ENCODE results near the gene CYRIA. TPM values are rescaled to one million over a fixed set of nuclear protein-coding genes. Genes with fewer than 3 reads are reported as not detected.

The CYRIA gene
- total RNA-seq, 4 donors from 2014 or later = 4.4 to 29.6 (median 8.1) TPM

- peak overlapping the region; percentile 28 to 58 for H3K27ac ChIP-seq
- peak; percentile 51 to 69 for DNase-seq
Observed at GRCh38 chr2:16640867-16641266, 24.8 kb downstream of the CYRIA start.

GRCh38 chr2:16640001-16640700 lies 25.5 kb downstream of the CYRIA start:
- Histone ChIP-seq H3K27me3 (no peaks in the 10 kb centered on the region), H3K27ac (peak overlapping the region in 1 of 2 donors; percentile 28), H3K4me1 (peaks cover 12 to 19% of the 10 kb centered on the region in 2 donors), H3K9me3 (no peaks in the 10 kb centered on the region), H3K36me3 (no peaks in the 10 kb centered on the region), H3K4me3 (no peak overlapping the region)
- DNase-seq = no peak
- TF ChIP-seq CTCF (IDR thresholded peaks at IDR 0.05) = no peak
- no peak for TF ChIP-seq POLR2A (IDR thresholded peaks at IDR 0.05)
- intact Hi-C loops (cut with DNase I; ENCODE audit: low total_unique reads) = no loop called here

More at GRCh38 chr2:16640867-16641266, 24.8 kb downstream of the CYRIA start:
- no peak overlapping the region for H3K4me3 ChIP-seq
- no peaks in the 10 kb centered on the region for H3K27me3 ChIP-seq
- H3K4me1 ChIP-seq = peaks cover 12 to 19% of the 10 kb centered on the region in 2 donors
- TF ChIP-seq CTCF (IDR thresholded peaks at IDR 0.05) = no peak
- no peak for TF ChIP-seq POLR2A (IDR thresholded peaks at IDR 0.05)
- no peaks in the 10 kb centered on the region for H3K9me3 ChIP-seq
- H3K36me3 ChIP-seq = no peaks in the 10 kb centered on the region
- intact Hi-C loops (cut with DNase I; ENCODE audit: low total_unique reads) = no loop called here

GRCh38 chr2:16639431-16639830 lies 26.2 kb downstream of the CYRIA start:
- Histone ChIP-seq H3K4me3 (no peak overlapping the region), H3K4me1 (peaks cover 12 to 19% of the 10 kb centered on the region in 2 donors), H3K27me3 (no peaks in the 10 kb centered on the region), H3K36me3 (no peaks in the 10 kb centered on the region), H3K9me3 (no peaks in the 10 kb centered on the region), H3K27ac (no peak overlapping the region)
- no peak for DNase-seq
- intact Hi-C loops (cut with DNase I; ENCODE audit: low total_unique reads) = no loop called here
- TF ChIP-seq CTCF (IDR thresholded peaks at IDR 0.05) (peak in 2 of 4 experiments; percentile 9 to 33), POLR2A (IDR thresholded peaks at IDR 0.05) (no peak)

- intact Hi-C loops (cut with DNase I; ENCODE audit: low total_unique reads) = no loop called here
- H3K4me1 ChIP-seq = peaks cover 12 to 19% of the 10 kb centered on the region in 2 donors
- DNase-seq = no peak
Observed at GRCh38 chr2:16638946-16639345, 26.7 kb downstream of the CYRIA start.

More at GRCh38 chr2:16638946-16639345, 26.7 kb downstream of the CYRIA start:
- Histone ChIP-seq H3K9me3 (no peaks in the 10 kb centered on the region), H3K27ac (no peak overlapping the region), H3K36me3 (no peaks in the 10 kb centered on the region), H3K4me3 (no peak overlapping the region), H3K27me3 (no peaks in the 10 kb centered on the region)
- TF ChIP-seq POLR2A (IDR thresholded peaks at IDR 0.05) = no peak
- TF ChIP-seq CTCF (IDR thresholded peaks at IDR 0.05) = no peak
